Skeletal muscle tissue (tissue), 5 donors: ENCODE results near the gene FMN2. TPM values are rescaled to one million over a fixed set of nuclear protein-coding genes. Genes with fewer than 3 reads are reported as not detected.

ENCODE experiments used
- H3K27ac ChIP-seq: one replicate; pipeline ENCODE4 v1.7.0; 2013; ENCODE audit warnings: mild to moderate bottlenecking, low read depth, low read length, inconsistent platforms
- H3K27me3 ChIP-seq, 3 donors: one replicate each; pipeline ENCODE4 v1.7.0; 2013; ENCODE audit warnings: low read length in 3 of 3; ENCODE audit not compliant: control insufficient read depth in 3 of 3, insufficient read depth in 3 of 3
- H3K36me3 ChIP-seq, 3 donors: one replicate each; pipeline ENCODE4 v1.7.0; 2013; ENCODE audit warnings: low read length in 3 of 3; ENCODE audit not compliant: control insufficient read depth in 3 of 3, insufficient read depth in 3 of 3
- H3K4me1 ChIP-seq, 3 donors: one replicate each; pipeline ENCODE4 v1.7.0; 2013; ENCODE audit warnings: low read length in 3 of 3, mild to moderate bottlenecking in 3 of 3; ENCODE audit not compliant: control insufficient read depth in 3 of 3, insufficient read depth in 3 of 3
- H3K4me3 ChIP-seq, 3 donors: one replicate each; pipeline ENCODE4 v1.7.0; 2013; ENCODE audit warnings: low read length in 3 of 3
- H3K9ac ChIP-seq, 3 donors: one replicate each; pipeline ENCODE4 v1.7.0; 2013; ENCODE audit warnings: low read length in 3 of 3, mild to moderate bottlenecking in 3 of 3, moderate library complexity in 2 of 3, low read depth in 1 of 3
- H3K9me3 ChIP-seq, 3 donors: one replicate each; pipeline ENCODE4 v1.7.0; 2013; ENCODE audit warnings: low read length in 3 of 3; ENCODE audit not compliant: control insufficient read depth in 3 of 3
- small RNA-seq: library from RNA; depleted of rRNA; stranded (forward); fragments of <200 nt; gene quantifications from one replicate; pipeline ENCODE3, GENCODE V24; 2014
- total RNA-seq: library from RNA; depleted of rRNA; stranded (reverse); fragments of >200 nt; gene quantifications from one replicate; pipeline ENCODE4 v1.2.3, GENCODE V29; 2014
- donor health status: Osteomylitis.

Gene FMN2
- total RNA-seq, 1 donor from 2014 or later: 2.1 TPM

GRCh38 chr1:240511789-240512188 is 420.1 kb downstream of the FMN2 start:
- H3K9me3 ChIP-seq: no peaks in the 10 kb centered on the region
- H3K36me3 ChIP-seq: no peaks in the 10 kb centered on the region
- H3K27me3 ChIP-seq: no peaks in the 10 kb centered on the region
- H3K4me1 ChIP-seq: peaks cover 0 to 2% (median 0%) of the 10 kb centered on the region in 3 donors
- no peak overlapping the region for H3K4me3 ChIP-seq
- no peak overlapping the region for H3K9ac ChIP-seq
- no peak overlapping the region for H3K27ac ChIP-seq

- H3K4me3 ChIP-seq: no peak overlapping the region
- no peak overlapping the region for H3K9ac ChIP-seq
- no peaks in the 10 kb centered on the region for H3K36me3 ChIP-seq
These were observed 423.8 kb downstream of the FMN2 start for GRCh38 chr1:240515505-240515904.

GRCh38 chr1:240516069-240516468 is 424.4 kb downstream of the FMN2 start:
- H3K9ac ChIP-seq: no peak overlapping the region
- H3K4me1 ChIP-seq: no peaks in the 10 kb centered on the region
- no peak overlapping the region for H3K4me3 ChIP-seq
- H3K9me3 ChIP-seq: no peaks in the 10 kb centered on the region
- no peaks in the 10 kb centered on the region for H3K36me3 ChIP-seq
- no peaks in the 10 kb centered on the region for H3K27me3 ChIP-seq
- no peak overlapping the region for H3K27ac ChIP-seq

More at GRCh38 chr1:240515505-240515904, 423.8 kb downstream of the FMN2 start:
- Histone ChIP-seq H3K4me1 (no peaks in the 10 kb centered on the region), H3K9me3 (no peaks in the 10 kb centered on the region), H3K27me3 (no peaks in the 10 kb centered on the region), H3K27ac (no peak overlapping the region)

- Histone ChIP-seq H3K9me3 (no peaks in the 10 kb centered on the region), H3K36me3 (no peaks in the 10 kb centered on the region), H3K9ac (no peak overlapping the region), H3K27ac (no peak overlapping the region), H3K27me3 (no peaks in the 10 kb centered on the region), H3K4me3 (no peak overlapping the region), H3K4me1 (no peaks in the 10 kb centered on the region)
These were observed 426.2 kb downstream of the FMN2 start for GRCh38 chr1:240517891-240518290.

GRCh38 chr1:240522122-240522822 is 430.6 kb downstream of the FMN2 start:
- Histone ChIP-seq H3K27ac (no peak overlapping the region), H3K27me3 (no peaks in the 10 kb centered on the region), H3K4me1 (peaks cover 0 to 10% (median 3%) of the 10 kb centered on the region in 3 donors), H3K9me3 (no peaks in the 10 kb centered on the region), H3K9ac (no peak overlapping the region), H3K36me3 (no peaks in the 10 kb centered on the region), H3K4me3 (no peak overlapping the region)

GRCh38 chr1:240524356-240525069 is 432.8 kb downstream of the FMN2 start:
- Histone ChIP-seq H3K9ac (no peak overlapping the region), H3K27ac (peak overlapping the region; percentile 18), H3K4me1 (peaks cover 0 to 10% (median 3%) of the 10 kb centered on the region in 3 donors), H3K4me3 (no peak overlapping the region), H3K36me3 (no peaks in the 10 kb centered on the region), H3K27me3 (no peaks in the 10 kb centered on the region), H3K9me3 (no peaks in the 10 kb centered on the region)

Small RNA genes within 50 kb of the gene (small RNA-seq; reads per million reads assigned to genes)
- not detected for gene RF00019
